HL-60 (cell line): ENCODE results near the gene SDK1.

ENCODE experiments used
- DNase-seq, 2 experiments: peaks; one replicate each; pipeline ENCODE4 v3.0.0-alpha.2; 2010 to 2020; ENCODE audit warnings: low read depth in 1 of 2, low spot score in 1 of 2
- H3K27ac ChIP-seq: fragments of 250-450 bp; sonication (Bioruptor Pico); replicated peaks from 2 replicates; pipeline ENCODE4 v1.5.1; 2020; ENCODE audit warnings: mild to moderate bottlenecking, moderate library complexity
- H3K27me3 ChIP-seq: fragments of 250-450 bp; sonication (Bioruptor Pico); 2 replicates; pipeline ENCODE4 v1.5.1; 2021; ENCODE audit warnings: mild to moderate bottlenecking, moderate library complexity; ENCODE audit not compliant: insufficient read depth, poor library complexity, severe bottlenecking
- H3K4me3 ChIP-seq: replicated peaks from 2 replicates; pipeline ENCODE4 v1.5.1; 2011; ENCODE audit warnings: mild to moderate bottlenecking, control low read depth, low read length; ENCODE audit not compliant: insufficient read depth
- CTCF ChIP-seq: IDR thresholded peaks from one replicate; pipeline ENCODE4 v1.5.1; 2011; ENCODE audit warnings: low read length, control low read depth, inconsistent platforms; ENCODE audit not compliant: insufficient read depth
- GABPA ChIP-seq: IDR thresholded peaks from 2 replicates; pipeline ENCODE4 v1.6.1; 2012; ENCODE audit warnings: low read depth
- POLR2AphosphoS5 ChIP-seq: IDR thresholded peaks from 2 replicates; pipeline ENCODE4 v1.6.1; 2012; ENCODE audit warnings: low read depth
- REST ChIP-seq: IDR thresholded peaks from 2 replicates; pipeline ENCODE4 v1.6.1; 2012; ENCODE audit warnings: low read depth; ENCODE audit not compliant: insufficient replicate concordance
- SPI1 ChIP-seq: IDR thresholded peaks from 2 replicates; pipeline ENCODE4 v1.6.1; 2012; ENCODE audit warnings: low read depth, mild to moderate bottlenecking, borderline replicate concordance

SDK1 gene

GRCh38 chr7:4170997-4171786, 870.1 kb downstream of the SDK1 start:
- no peak for DNase-seq
- no peak for TF ChIP-seq REST
- no peak for TF ChIP-seq CTCF
- TF ChIP-seq POLR2AphosphoS5 = no peak
- TF ChIP-seq GABPA = no peak
- no peak for TF ChIP-seq SPI1
- Histone ChIP-seq H3K4me3 (no peak overlapping the region), H3K27me3 (no peaks in the 10 kb centered on the region), H3K27ac (no peak overlapping the region)

GRCh38 chr7:4172883-4173282, 871.8 kb downstream of the SDK1 start:
- DNase-seq = no peak
- Histone ChIP-seq H3K27me3 (no peaks in the 10 kb centered on the region), H3K27ac (no peak overlapping the region), H3K4me3 (no peak overlapping the region)
- TF ChIP-seq GABPA = no peak
- TF ChIP-seq CTCF = no peak
- TF ChIP-seq REST = no peak
- TF ChIP-seq SPI1 = no peak
- TF ChIP-seq POLR2AphosphoS5 = no peak

GRCh38 chr7:4173615-4174014, 872.6 kb downstream of the SDK1 start:
- Histone ChIP-seq H3K27me3 (no peaks in the 10 kb centered on the region), H3K4me3 (no peak overlapping the region), H3K27ac (no peak overlapping the region)
- TF ChIP-seq POLR2AphosphoS5 = no peak
- TF ChIP-seq REST = no peak
- no peak for TF ChIP-seq CTCF
- no peak for TF ChIP-seq SPI1
- TF ChIP-seq GABPA = no peak
- DNase-seq = no peak
